ENCODE results near the gene HOMER2. TPM values are rescaled to one million over a fixed set of nuclear protein-coding genes. Genes with fewer than 3 reads are reported as not detected.

HOMER2 gene
- total RNA-seq = 1.6 and 1.9 TPM in 2 replicates

DNA sequence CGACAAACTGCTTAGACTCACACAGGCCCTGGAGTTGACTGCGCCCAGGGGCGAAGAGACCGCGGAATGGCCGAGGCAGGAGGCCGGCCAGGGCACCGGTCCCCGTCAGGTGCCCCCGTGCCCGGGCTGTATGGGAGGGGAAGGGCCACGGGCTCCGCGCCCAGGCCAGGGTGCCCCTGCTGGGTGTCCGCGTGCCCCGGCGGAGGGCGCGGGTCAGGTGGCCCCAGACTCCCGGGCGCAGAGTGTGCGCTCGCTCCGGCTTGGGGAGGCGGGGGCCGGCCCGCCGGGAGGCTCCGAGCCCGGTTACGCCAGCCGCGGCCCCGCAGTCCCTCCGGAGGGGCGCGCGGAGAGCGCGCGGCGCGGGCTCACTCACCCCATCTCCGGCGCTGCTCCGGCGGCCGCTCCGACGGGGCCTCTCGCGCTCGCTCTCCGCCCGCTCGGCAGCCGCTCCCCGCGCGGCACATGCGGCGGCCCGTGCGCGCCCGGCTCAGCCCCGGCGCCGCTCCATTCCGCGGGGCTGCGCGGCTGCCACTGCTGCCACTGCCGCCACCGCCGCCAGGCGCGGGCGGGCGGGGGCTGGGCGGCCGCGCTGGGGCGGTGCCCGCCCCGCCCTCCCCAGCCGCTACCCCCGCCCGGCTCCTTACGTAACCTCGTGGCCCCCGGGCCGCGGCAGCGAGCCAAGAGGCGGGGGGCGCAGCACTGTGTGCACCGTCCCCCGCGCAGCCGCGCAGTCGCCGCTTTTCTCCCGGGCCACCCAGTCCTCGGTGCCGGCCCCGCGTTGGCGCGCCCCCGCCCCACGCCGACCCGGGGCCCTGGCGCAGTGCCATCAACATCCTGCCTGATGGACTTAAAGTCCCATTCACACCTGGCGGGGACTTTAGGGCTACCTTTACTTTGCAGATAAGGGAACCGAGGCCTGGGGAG is at the start of gene HOMER2:
TSS of gene HOMER2 (minus strand) at position 563 of the 924 bp plus-strand sequence. CDS start at position 378, 185 bp downstream.

GRCh38 chr15:82985688-82986441 is 33.3 kb upstream of the HOMER2 start, which contains the start of gene RAMAC:
Gene RAMAC, plus strand, starts transcription at chr15:82986210. Its CDS starts 2,809 bp downstream, at chr15:82989019.

GRCh38 chr15:82809308-82810060 is 143.0 kb downstream of the HOMER2 start, which contains the start of gene WHAMM:
Gene WHAMM, plus strand, starts transcription at chr15:82809628. Its CDS starts 99 bp downstream, at chr15:82809727.

DNA sequence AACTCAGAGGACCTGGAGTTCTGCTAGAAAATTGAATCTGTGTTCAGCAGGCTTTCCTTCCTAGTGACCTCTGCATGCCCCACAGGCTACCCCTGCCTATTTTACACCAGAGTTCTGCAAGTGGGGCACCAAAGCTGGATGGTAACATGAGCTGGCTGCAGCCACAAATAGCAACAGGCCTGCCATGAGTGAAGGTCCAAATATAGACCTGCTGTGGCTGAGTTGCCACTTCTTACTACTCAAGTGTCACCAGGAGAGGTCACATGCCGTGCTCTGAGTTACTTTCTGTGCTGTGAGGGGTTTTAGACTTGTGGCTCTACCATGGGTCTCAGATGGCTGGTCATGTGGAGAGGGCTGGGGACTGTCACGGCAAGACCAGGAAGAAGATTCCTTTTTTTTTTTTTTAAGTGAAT is 146.5 kb downstream of the HOMER2 start, which contains the start of gene FSD2:
TSS of gene FSD2 (minus strand) at position 76 of the 413 bp plus-strand sequence. CDS start 18,679 bp downstream, outside the sequence.

Other genes with a start within 250 kb of the HOMER2 start
- gene AP3B2, start 242.8 kb downstream of the HOMER2 start, total RNA-seq = 0.47 and 0.60 TPM in 2 replicates
- not detected in 2 replicates for gene FSD2, start 146.7 kb downstream of the HOMER2 start, total RNA-seq
- 2.0 and 4.1 TPM in 2 replicates for gene WHAMM, start 143.1 kb downstream of the HOMER2 start, total RNA-seq
- 19.1 and 25.4 TPM in 2 replicates for gene RAMAC, start 33.5 kb upstream of the HOMER2 start, total RNA-seq
- 21.5 and 29.2 TPM in 2 replicates for gene C15orf40, start 58.9 kb upstream of the HOMER2 start, total RNA-seq
- 85.2 and 90.8 TPM in 2 replicates for gene BTBD1, start 114.5 kb upstream of the HOMER2 start, total RNA-seq
- 0.60 and 4.3 TPM in 2 replicates for gene TM6SF1, start 154.9 kb upstream of the HOMER2 start, total RNA-seq

Measured in pericardium fibroblast (primary cell).